ENCODE results near the gene C4orf51. TPM values are rescaled to one million over a fixed set of nuclear protein-coding genes. Genes with fewer than 3 reads are reported as not detected.

Gene C4orf51
- total and polyA plus RNA-seq, 2 of the 8 experiments (the other 6 are each of a cell fraction or from before 2014, with no cell fraction given) = 0.54 TPM; not detected in 1

DNA sequence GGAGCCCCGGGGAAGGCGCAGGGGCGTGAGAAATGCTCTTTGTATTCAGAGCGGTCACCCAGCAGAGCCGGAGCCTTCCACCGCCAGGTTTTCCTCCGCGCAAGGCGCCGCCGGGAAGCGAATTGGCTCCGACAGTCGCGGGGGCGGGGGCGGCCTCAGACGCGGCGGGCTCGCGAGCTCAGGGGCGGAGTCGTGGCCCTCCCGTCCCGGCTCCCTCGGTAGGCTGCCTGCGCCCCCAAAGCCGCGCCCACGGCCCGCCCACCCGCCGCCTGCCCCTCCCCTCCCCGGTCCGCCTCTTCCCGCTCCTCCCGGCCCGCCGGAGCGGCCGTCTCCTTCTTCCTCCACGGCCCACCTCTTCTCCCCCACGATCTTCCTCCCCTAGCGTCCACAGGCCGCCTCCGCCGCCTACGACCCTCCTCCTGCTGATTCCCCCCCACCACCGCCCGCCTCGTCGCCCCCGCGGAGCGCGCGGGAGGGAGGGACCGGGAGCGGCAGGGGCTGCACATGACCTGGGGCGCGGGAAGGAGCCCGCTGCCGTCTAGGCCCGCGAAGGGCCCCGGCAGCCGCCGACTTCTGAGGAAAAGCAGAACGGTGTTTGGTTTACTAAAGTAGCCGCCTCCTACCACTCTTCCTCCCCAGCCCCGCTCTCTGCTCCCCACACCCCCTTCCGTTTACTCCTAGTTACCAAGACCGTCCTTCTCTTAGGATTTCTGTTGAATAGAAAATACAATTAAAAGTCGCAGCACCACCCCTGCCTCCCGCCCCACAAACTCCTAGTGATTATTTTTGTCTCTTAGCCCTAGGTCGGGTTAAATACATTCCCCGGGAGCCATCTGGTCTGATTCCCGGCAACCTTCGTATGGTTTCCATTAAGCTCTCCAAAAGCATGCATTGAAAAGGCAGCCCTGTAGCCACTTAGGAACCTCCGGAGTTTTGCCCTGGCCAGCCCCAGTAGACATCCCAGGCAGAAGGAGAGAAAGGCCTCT, 53.2 kb downstream of the C4orf51 start (continued):
- peak; percentile 43 for TF ChIP-seq TAF7 (optimal IDR thresholded peaks at IDR 0.05; ENCODE audit: borderline replicate concordance, low read depth, low read length)
- peak; percentile 97 for TF ChIP-seq ASH2L (IDR thresholded peaks at IDR 0.05; ENCODE audit: low read length)
- peak; percentile 63; the same call in 1 of the 2 replicates for TF ChIP-seq POLR2AphosphoS5 (IDR thresholded peaks at IDR 0.05; ENCODE audit: low read depth, low read length)
- TF ChIP-seq ATF2 (IDR thresholded peaks at IDR 0.05; ENCODE audit: low read length) = no peak
- no peak for TF ChIP-seq BACH1 (IDR thresholded peaks at IDR 0.05; ENCODE audit: low read length)
- TF ChIP-seq TBP (IDR thresholded peaks at IDR 0.05; ENCODE audit: low read depth, low read length) = peak; percentile 40
- peak; percentile 87 for TF ChIP-seq TAF1 (IDR thresholded peaks at IDR 0.05; ENCODE audit: low read depth, low read length)
- 0 out of 2 replicates have a peak, but pooled peaks have one; percentile 19 for TF ChIP-seq USF2 (IDR thresholded peaks at IDR 0.05; ENCODE audit: low read length)
- TF ChIP-seq TEAD4 (IDR thresholded peaks at IDR 0.05; ENCODE audit: low read depth, low read length) = peak; percentile 7
- TF ChIP-seq FOSL1 (IDR thresholded peaks at IDR 0.05; ENCODE audit: insufficient read depth, low read depth, low read length) = 0 out of 2 replicates have a peak, but pooled peaks have one; percentile 40
- TF ChIP-seq EGR1 (IDR thresholded peaks at IDR 0.05; ENCODE audit: borderline replicate concordance, low read depth, low read length) = peak; percentile 90
- TF ChIP-seq E2F6 (IDR thresholded peaks at IDR 0.05) = peak; percentile 98
- peak; percentile 32 to 76; a peak in 1 of 4 replicates for TF ChIP-seq HDAC2 (IDR thresholded peaks at IDR 0.05; ENCODE audit: borderline replicate concordance in 1 of 2, low read depth in 2 of 2, low read length in 2 of 2)
- peak; percentile 96 for TF ChIP-seq RBBP5 (IDR thresholded peaks at IDR 0.05; ENCODE audit: borderline replicate concordance, low read depth, low read length)
- no peak for TF ChIP-seq EZH2 (IDR thresholded peaks at IDR 0.05; ENCODE audit: low read depth, low read length, severe bottlenecking)
- TF ChIP-seq PHF8 (conservative IDR thresholded peaks at IDR 0.05; ENCODE audit: low read depth, low read length) = peak; percentile 82
- TF ChIP-seq RXRA (IDR thresholded peaks at IDR 0.05; ENCODE audit: insufficient read depth, low read depth, low read length) = no peak
- TF ChIP-seq POLR2A (IDR thresholded peaks at IDR 0.05; ENCODE audit: control extremely low read depth in 1 of 2, low read depth in 2 of 2, low read length in 2 of 2) = peak; percentile 51 to 85

All from H1 (cell line).